HG02763 (cell line): ENCODE results near the gene SH3PXD2A.
"Not testable (repeated sequence)": the region's sequence is repeated elsewhere in the genome, so short reads cannot be mapped to it uniquely, and the experiment has no call there.

ENCODE experiments used
- ATAC-seq: cut with Tn5 transposase; IDR thresholded peaks from one replicate; pipeline ENCODE4 v1.9.1; 2021; ENCODE audit warnings: mild to moderate bottlenecking, moderate library complexity; ENCODE audit not compliant: unreplicated experiment

Gene SH3PXD2A

GRCh38 chr10:103770139-103770538 lies 85.2 kb downstream of the SH3PXD2A start:
- no peak for ATAC-seq

- ATAC-seq, result no peak
Observed at GRCh38 chr10:103769176-103769575, 86.2 kb downstream of the SH3PXD2A start.

GRCh38 chr10:103768345-103768744 lies 87.0 kb downstream of the SH3PXD2A start:
- no peak for ATAC-seq

- no peak for ATAC-seq
Observed at GRCh38 chr10:103767756-103768155, 87.6 kb downstream of the SH3PXD2A start.

- ATAC-seq, result no peak
Observed at GRCh38 chr10:103766751-103767505, 88.4 kb downstream of the SH3PXD2A start.

- ATAC-seq, result no peak
Observed at GRCh38 chr10:103765981-103766380, 89.4 kb downstream of the SH3PXD2A start.

- ATAC-seq, result no peak
Observed at GRCh38 chr10:103765168-103765567, 90.2 kb downstream of the SH3PXD2A start.

- ATAC-seq, result no peak
Observed at GRCh38 chr10:103764296-103765088, 90.9 kb downstream of the SH3PXD2A start.

GRCh38 chr10:103763374-103764202 lies 91.8 kb downstream of the SH3PXD2A start:
- ATAC-seq, result no peak

- no peak for ATAC-seq
Observed at GRCh38 chr10:103762916-103763315, 92.5 kb downstream of the SH3PXD2A start.

GRCh38 chr10:103762162-103762561 lies 93.2 kb downstream of the SH3PXD2A start:
- ATAC-seq, result no peak

- no peak for ATAC-seq
Observed at GRCh38 chr10:103761075-103761920, 94.1 kb downstream of the SH3PXD2A start.

GRCh38 chr10:103760233-103760632 lies 95.1 kb downstream of the SH3PXD2A start:
- ATAC-seq, result not testable (repeated sequence)

GRCh38 chr10:103759100-103759781 lies 96.1 kb downstream of the SH3PXD2A start:
- no peak for ATAC-seq

- ATAC-seq, result no peak
Observed at GRCh38 chr10:103758294-103758681, 97.1 kb downstream of the SH3PXD2A start.

GRCh38 chr10:103757531-103758293 lies 97.7 kb downstream of the SH3PXD2A start:
- ATAC-seq, result no peak

GRCh38 chr10:103756277-103756869 lies 99.0 kb downstream of the SH3PXD2A start:
- no peak for ATAC-seq

- ATAC-seq, result no peak
Observed at GRCh38 chr10:103752680-103753248, 102.6 kb downstream of the SH3PXD2A start.
